HUDEP-2 (cell line): ENCODE results near the gene TNFSF8.
A peak's percentile ranks its signal among the peaks of the same experiment; 100 is the strongest.

ENCODE experiments used
- DNase-seq, 76 experiments: peaks; one replicate each; lab custom pipeline; 2025; ENCODE audit not compliant: unreplicated experiment in 76 of 76; lab: John Stamatoyannopoulos, UW

Gene TNFSF8

GRCh38 chr9:114930056-114930812 lies at the start of gene TNFSF8:
TNFSF8 (minus strand) TSS chr9:114930591; CDS start chr9:114930303, 288 bp downstream.
- DNase-seq: no peak

DNA sequence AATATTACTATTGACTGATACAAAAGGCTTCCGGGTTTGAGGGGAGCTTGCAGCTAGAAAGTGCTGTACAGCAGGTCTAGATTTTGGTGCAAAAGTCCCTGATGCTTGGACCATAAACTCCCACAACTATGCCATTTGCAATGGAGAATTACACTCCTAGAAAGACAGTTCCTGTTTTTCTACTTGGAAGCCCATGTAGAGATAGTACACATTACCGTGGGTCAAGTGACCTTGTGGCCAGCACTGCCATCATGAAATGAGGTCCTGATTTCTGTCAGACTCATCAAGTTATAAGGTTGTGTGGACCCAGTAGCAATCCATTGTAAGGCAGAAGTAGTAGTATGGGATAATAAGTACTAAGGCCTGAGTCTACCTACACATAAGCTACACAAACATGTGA lies 42.8 kb upstream of the TNFSF8 start:
- no peak for DNase-seq

- DNase-seq: no peak
Measured at GRCh38 chr9:114972510-114973136, 42.2 kb upstream of the TNFSF8 start.

DNA sequence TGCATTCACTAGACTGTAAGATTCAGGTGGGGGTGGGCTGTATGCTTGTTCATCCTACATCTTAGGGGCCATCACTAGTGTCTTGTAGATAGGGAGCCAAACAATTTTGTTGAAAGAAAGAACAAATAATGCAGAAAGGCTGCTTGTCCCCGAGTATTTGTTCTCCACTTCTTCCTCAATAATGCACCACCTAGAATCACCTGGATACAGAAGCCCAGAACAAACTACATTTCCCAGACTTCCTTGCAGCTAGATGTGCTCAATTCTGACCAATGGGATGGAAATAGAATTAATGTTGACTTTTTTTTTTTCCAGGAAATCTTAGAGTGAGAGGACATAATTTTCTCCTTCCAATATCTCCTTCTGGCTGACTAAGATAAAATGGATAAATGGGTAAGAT lies 38.9 kb upstream of the TNFSF8 start:
- DNase-seq: no peak

GRCh38 chr9:114968671-114969070 lies 38.3 kb upstream of the TNFSF8 start:
- no peak for DNase-seq

GRCh38 chr9:114965564-114965963 lies 35.2 kb upstream of the TNFSF8 start:
- no peak for DNase-seq

GRCh38 chr9:114962809-114963208 lies 32.4 kb upstream of the TNFSF8 start:
- DNase-seq: no peak

DNA sequence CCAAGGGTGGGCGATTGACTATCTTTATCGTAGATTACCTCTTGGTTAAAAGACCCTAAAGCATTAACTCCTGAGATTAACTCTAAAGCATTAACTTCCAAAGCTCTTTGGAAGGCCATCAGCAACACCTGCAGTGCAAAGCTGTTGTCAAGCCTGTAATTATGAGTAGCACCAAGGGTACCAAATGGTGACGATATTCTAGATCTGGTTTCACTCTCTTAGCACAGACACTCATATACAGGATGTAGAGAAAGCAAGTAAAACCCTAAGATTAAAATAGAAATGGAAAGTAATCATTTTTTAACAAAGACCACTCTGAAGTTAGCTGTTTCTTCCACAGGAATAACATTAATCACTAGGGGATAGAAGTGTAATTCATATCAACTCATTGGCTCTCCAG lies 29.9 kb upstream of the TNFSF8 start:
- no peak for DNase-seq

DNA sequence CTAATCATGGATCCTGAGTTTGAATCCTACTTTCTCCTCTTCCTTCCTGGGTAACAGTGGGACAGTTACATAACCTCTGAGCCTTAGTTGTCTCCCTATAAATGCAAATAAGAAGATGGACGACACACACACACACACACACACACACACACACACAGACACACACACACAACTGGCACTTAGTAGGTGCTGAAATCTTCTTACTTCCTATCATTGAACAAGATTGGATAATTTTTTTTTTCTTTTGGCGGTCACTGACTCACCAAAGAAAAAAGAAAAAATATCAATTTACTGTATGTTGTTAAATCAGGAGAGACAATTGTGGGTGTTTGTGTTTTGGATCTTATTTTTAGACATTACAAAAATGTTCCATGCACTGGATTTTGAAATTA lies 28.4 kb upstream of the TNFSF8 start:
- no peak for DNase-seq

DNA sequence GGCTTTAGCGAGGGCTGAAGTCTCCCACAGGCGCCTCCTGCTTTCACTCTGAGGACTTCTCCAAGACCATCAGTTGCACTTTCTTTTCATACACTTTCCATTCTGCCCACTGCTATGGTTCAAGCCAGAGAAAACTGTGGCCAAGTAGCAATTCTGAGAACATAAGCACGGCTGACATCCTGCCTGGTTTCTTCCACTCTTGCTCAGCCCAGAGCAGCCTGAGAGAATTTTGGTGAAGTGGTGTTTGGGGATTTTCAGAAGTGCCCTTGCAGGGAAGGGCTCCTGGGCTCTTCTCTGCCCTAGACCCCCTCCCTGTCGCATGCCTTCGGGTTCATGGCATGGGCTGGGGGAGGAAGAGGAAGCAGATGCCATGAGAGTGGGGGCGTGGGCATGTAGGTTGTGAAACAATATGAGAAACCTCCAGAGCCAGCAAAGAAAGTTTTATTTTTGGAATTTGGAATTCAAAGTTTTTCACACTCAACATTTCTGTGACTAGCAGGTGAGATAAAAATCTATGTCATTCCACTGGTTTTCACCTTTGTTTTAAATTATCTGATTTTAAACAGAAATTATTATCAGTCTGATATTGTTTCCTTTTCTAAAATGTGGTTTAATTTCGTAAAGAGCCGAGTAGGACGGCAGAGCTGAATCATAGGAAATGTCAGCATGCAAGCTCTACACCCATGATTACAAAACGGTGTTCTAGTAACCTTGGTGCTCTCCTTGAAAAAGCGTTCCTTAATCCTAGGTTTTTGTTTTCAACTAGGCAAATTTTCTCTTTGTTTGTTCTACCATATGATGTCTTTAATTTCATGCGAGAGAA lies 27.8 kb upstream of the TNFSF8 start:
- DNase-seq: no peak

DNA sequence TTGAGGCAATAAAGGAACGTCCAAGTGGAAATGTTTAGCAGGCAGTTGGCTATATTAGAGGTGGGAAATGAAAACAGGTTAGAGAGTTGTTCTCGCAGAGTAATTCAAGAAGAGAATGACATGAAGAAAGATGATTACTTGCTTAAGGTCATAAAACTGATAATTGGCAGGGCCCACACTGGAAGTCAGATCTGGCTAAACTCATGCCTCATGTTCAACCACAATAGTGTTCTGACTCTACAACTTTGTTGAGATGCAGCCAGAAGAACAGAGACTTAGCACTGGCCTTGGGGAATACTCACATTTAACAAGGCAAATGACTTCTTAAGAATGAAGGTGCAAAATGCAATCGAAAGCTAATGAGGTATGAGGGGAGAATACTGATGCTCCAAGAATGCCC lies 27.2 kb upstream of the TNFSF8 start:
- no peak for DNase-seq

GRCh38 chr9:114954956-114955582 lies 24.7 kb upstream of the TNFSF8 start:
- DNase-seq: no peak

GRCh38 chr9:114953959-114954358 lies 23.6 kb upstream of the TNFSF8 start:
- no peak for DNase-seq

DNA sequence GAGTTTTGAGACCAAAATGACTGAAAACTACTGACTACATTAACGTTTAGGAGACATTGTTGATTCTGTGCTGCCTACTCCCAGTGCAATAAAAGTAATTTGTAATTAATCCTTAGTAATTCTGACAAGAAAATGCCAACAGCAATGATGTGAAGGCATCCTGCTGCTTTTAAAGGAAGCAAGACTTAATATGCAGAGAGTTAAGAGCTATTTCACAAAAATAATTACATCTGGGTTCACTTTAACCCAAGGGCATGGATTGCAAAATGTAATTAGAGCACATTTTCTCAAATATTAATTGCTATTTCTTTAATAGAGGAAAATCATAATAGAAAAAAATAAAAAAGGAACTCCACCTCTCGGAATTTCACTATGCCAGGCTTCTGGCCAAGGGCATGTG lies 22.7 kb upstream of the TNFSF8 start:
- no peak for DNase-seq

DNA sequence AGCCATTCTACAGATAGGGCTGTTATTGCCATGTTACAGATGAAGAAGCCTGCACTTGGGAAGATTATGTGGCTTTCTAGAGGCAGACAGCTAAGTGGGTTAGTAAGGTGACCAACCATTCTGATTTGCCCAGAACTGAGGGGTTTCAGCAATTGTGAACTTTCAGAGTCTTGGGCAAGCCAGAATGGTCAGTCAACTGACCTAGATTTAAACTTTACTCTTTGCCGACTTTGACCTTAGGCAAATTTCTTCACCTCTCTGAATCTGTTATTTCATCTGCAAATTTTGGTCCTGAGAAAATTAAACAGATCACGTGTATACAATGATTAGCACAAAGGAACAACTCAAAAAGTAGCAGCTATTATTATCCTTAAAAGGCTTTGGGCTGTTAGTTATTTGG lies 20.4 kb upstream of the TNFSF8 start:
- DNase-seq: no peak

DNA sequence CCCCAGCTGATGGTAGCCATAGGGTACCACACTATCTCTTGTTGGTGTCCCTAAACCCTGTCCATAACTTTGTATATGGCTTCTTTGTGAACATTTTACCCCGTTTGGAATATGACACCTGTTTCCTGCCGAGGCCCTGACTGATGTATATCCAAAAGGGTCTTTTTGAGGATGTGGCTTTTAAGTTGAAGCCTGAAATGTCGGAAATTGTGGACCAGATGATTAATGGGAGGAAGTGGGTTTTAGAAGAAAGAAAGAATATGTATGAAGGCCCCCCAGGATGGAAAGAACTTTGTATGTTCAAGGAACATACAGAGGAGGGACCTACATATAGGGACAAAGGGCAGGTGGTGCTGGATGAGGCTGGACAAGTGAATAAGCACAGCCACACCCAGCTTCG lies 16.7 kb upstream of the TNFSF8 start:
- no peak for DNase-seq

DNA sequence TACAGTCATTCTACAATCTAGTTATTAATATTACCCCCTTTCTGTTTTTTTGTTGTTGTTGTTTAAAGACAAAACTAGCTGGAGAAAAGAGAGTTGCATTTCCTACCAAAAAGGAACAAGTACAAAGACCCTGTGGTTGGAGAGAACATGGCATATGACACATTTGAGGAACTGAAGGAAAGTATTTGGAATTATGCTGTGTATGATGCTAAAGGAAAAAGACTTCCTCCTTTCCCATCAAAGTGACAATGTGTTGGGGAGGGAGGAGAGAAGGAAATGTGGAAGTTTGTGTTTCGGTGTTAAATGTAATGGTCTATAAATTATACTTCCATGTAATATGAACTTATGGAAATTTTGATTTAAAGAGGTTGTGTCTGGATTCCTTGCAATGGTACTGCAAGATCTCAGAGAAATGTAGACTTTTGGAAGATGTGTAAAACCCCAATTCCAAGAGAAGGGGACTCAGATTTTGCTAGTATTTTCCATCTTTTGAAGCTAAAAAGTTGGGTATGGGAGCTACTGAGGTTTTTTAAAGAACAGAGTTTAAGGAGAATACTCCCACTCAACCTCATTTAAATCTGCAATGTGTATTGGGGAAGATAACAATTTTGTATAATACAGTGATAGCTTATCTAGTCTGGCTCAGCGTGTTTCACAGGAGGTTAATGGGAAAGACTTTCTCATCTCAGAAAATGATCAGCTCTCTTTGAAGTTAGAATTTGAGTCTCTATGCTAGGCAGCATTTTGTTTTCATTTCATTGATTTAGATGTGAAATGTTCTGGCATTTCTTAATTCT lies 15.4 kb upstream of the TNFSF8 start:
- DNase-seq: peak in 1 of 76 experiments; percentile 13

DNA sequence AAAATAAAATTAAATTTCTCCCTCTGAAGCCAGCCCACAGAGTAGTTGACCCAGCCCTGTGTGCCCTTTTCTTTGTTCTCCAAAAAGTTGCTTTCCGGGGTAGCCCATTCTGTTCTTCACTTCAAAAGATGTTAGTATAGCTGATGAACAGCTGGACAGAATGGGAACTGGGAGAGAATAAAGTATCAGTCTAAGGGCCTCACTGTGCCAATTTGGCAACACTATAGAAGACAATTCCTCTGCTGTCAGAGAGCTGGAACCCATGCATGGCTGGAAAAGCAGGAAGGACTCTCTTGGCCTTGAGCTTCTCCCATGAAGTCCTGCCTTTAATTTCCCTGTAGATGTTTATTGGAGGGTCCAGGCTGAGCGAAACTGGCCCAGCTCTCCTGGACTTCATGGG lies 11.0 kb upstream of the TNFSF8 start:
- no peak for DNase-seq

- DNase-seq: no peak
Measured at GRCh38 chr9:114938687-114939575, 8.5 kb upstream of the TNFSF8 start.
